ENCODE measurements around the gene PRKN.

DNA sequence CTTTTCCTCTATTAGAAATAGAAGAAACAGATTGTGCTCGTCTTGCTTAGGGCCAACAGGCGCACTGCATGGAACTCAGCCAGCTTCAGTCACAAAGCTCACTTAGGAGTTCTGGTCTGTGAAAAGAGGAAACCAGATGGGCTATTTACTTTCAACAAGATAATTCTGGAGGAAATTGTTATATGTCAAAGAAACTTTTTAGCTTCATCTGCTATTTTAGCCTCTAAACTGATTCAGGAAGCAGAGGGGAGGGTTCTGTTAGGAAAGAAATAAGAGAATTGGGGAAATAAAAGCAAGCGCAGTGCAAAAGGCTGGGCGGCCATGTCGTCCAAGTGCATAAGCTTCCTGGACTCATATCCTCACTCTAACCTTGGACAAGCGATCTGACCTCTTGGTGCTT, 21.3 kb downstream of the PRKN start:
- TF ChIP-seq, protein P1, sequence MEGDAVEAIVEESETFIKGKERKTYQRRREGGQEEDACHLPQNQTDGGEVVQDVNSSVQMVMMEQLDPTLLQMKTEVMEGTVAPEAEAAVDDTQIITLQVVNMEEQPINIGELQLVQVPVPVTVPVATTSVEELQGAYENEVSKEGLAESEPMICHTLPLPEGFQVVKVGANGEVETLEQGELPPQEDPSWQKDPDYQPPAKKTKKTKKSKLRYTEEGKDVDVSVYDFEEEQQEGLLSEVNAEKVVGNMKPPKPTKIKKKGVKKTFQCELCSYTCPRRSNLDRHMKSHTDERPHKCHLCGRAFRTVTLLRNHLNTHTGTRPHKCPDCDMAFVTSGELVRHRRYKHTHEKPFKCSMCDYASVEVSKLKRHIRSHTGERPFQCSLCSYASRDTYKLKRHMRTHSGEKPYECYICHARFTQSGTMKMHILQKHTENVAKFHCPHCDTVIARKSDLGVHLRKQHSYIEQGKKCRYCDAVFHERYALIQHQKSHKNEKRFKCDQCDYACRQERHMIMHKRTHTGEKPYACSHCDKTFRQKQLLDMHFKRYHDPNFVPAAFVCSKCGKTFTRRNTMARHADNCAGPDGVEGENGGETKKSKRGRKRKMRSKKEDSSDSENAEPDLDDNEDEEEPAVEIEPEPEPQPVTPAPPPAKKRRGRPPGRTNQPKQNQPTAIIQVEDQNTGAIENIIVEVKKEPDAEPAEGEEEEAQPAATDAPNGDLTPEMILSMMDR (IDR thresholded peaks at IDR 0.05; ENCODE audit: borderline replicate concordance, extremely low read depth, low read length, poor library complexity, severe bottlenecking), result no peak
- TF ChIP-seq EZH2 (IDR thresholded peaks at IDR 0.05; ENCODE audit: borderline replicate concordance, low read depth, low read length, severe bottlenecking), result no peak

Measured in DND-41 (cell line).